HCT116 (cell line): ENCODE results near the gene ALKBH6. TPM values are rescaled to one million over a fixed set of nuclear protein-coding genes. Genes with fewer than 3 reads are reported as not detected.

ENCODE experiments used
- ATAC-seq: fragments of 200-7000 bp; cut with Tn5 transposase; 2 replicates; pipeline ENCODE4 v1.9.1; 2020; ENCODE audit warnings: mild to moderate bottlenecking, moderate library complexity
- BruUV-seq: library from RNA; stranded (reverse); fragments of 400-500 nt; replicated peaks from 2 replicates; lab custom pipeline; 2021; lab: Mats Ljungman, UMichigan
- CTCF ChIA-PET: fragments of 300-600 bp; sonication (Branson Sonifier 250); formaldehyde crosslinking; loops from one replicate; lab custom pipeline; 2021; ENCODE audit warnings: antibody characterized with exemption; lab: Charles Lee
- POLR2A ChIA-PET: fragments of 300-600, 350-600 bp; sonication (Branson Sonifier 250); formaldehyde crosslinking; loops from one replicate; lab custom pipeline; 2021; ENCODE audit warnings: antibody characterized with exemption; lab: Charles Lee
- RAD21 ChIA-PET, 2 experiments: fragments of 300-600 bp; sonication (Branson Sonifier 250); formaldehyde crosslinking; loops; one replicate each; lab custom pipeline; 2023; ENCODE audit warnings: low total read pairs in 2 of 2; ENCODE audit not compliant: uncharacterized antibody in 2 of 2, unreplicated experiment in 2 of 2, low non-redundant PET in 1 of 2; lab: Charles Lee
- DNase-seq: peaks from one replicate; pipeline ENCODE4 v3.0.0-alpha.2; 2010; ENCODE audit warnings: low read depth, low spot score
- H2AFZ ChIP-seq: fragments of 200-600 bp; shearing (Covaris generic), sonication (generic); 2 replicates; pipeline ENCODE4 v1.6.1; 2017; ENCODE audit warnings: low read depth, mixed run types, mixed read lengths, antibody characterized with exemption, low read length; ENCODE audit not compliant: poor library complexity, severe bottlenecking
- H3K27ac ChIP-seq: 2 replicates; pipeline ENCODE4 v1.5.1; 2012; ENCODE audit warnings: low read depth, low read length
- H3K27me3 ChIP-seq: fragments of 200-600 bp; sonication (generic); 2 replicates; pipeline ENCODE4 v1.6.1; 2016; ENCODE audit warnings: mixed run types, low read length, mixed read lengths; ENCODE audit not compliant: insufficient read depth
- H3K36me3 ChIP-seq, 2 experiments: fragments of 200-500 bp in 1 of 2; fragments of 200-600 bp in 1 of 2; sonication (Bioruptor generic) in 1 of 2; sonication (generic) in 1 of 2; 2 replicates each; pipeline versions ENCODE4 v1.5.1 to v1.6.1; 2014 to 2016; ENCODE audit warnings: low read length in 2 of 2, inconsistent platforms in 1 of 2, mixed read lengths in 1 of 2, mixed run types in 1 of 2; ENCODE audit not compliant: insufficient read depth in 2 of 2, control insufficient read depth in 1 of 2
- H3K4me1 ChIP-seq, 2 experiments: fragments of 200-600 bp in 1 of 2; sonication (generic) in 1 of 2; 2 replicates each; pipeline versions ENCODE4 v1.5.1 to v1.6.1; 2012 to 2017; ENCODE audit warnings: low read length in 2 of 2, inconsistent platforms in 1 of 2, mild to moderate bottlenecking in 1 of 2, mixed read lengths in 1 of 2, mixed run types in 1 of 2, moderate library complexity in 1 of 2; ENCODE audit not compliant: insufficient read depth in 2 of 2, control insufficient read depth in 1 of 2
- H3K4me2 ChIP-seq: fragments of 200-600 bp; sonication (generic); 2 replicates; pipeline ENCODE4 v1.6.1; 2017; ENCODE audit warnings: mixed run types, low read length, mixed read lengths
- H3K4me3 ChIP-seq, 2 experiments: fragments of 200-600 bp in 1 of 2; sonication (generic) in 1 of 2; replicated peaks in 1 of 2; 2 replicates each; pipeline ENCODE4 v1.5.1; 2011 to 2016; ENCODE audit warnings: low read length in 2 of 2, control low read depth in 1 of 2, low read depth in 1 of 2, mild to moderate bottlenecking in 1 of 2, mixed read lengths in 1 of 2, mixed run types in 1 of 2
- H3K79me2 ChIP-seq: fragments of 200-600 bp; sonication (generic); 2 replicates; pipeline ENCODE4 v1.6.1; 2017; ENCODE audit warnings: mild to moderate bottlenecking, mixed run types, low read length, moderate library complexity, mixed read lengths; ENCODE audit not compliant: insufficient read depth
- H3K9ac ChIP-seq: fragments of 200-600 bp; sonication (generic); 2 replicates; pipeline ENCODE4 v1.6.1; 2016; ENCODE audit warnings: low read length, mixed read lengths
- H3K9me2 ChIP-seq: fragments of 200-600 bp; sonication (generic), shearing (Covaris generic); 2 replicates; pipeline ENCODE4 v1.6.1; 2017; ENCODE audit warnings: mixed run types, mild to moderate bottlenecking, moderate library complexity; ENCODE audit not compliant: insufficient read depth
- H3K9me3 ChIP-seq, 2 experiments: fragments of 200-500 bp in 1 of 2; fragments of 200-600 bp in 1 of 2; sonication (Bioruptor generic) in 1 of 2; sonication (generic) in 1 of 2; 2 replicates each; pipeline ENCODE4 v1.6.1; 2014 to 2017; ENCODE audit warnings: low read length in 2 of 2, mixed read lengths in 2 of 2, inconsistent platforms in 1 of 2, low read depth in 1 of 2, mild to moderate bottlenecking in 1 of 2, mixed run types in 1 of 2, moderate library complexity in 1 of 2; ENCODE audit not compliant: control insufficient read depth in 1 of 2, insufficient read depth in 1 of 2
- H4K20me1 ChIP-seq: fragments of 200-600 bp; sonication (generic), shearing (Covaris generic); 2 replicates; pipeline ENCODE4 v1.6.1; 2017; ENCODE audit warnings: mixed run types, mild to moderate bottlenecking, moderate library complexity; ENCODE audit not compliant: insufficient read depth
- CBX3 ChIP-seq: IDR thresholded peaks from 2 replicates; pipeline ENCODE4 v1.6.1; 2012; ENCODE audit warnings: low read depth
- EGR1 ChIP-seq: IDR thresholded peaks from 2 replicates; pipeline ENCODE4 v1.6.1; 2012; ENCODE audit warnings: low read depth
- EZH2 ChIP-seq: fragments of 200-600 bp; sonication (generic); IDR thresholded peaks from 2 replicates; pipeline ENCODE4 v1.6.1; 2017; ENCODE audit warnings: antibody characterized with exemption, mixed run types
- POLR2A ChIP-seq: IDR thresholded peaks from 2 replicates; pipeline ENCODE4 v1.7.0; 2011; ENCODE audit warnings: borderline replicate concordance; ENCODE audit not compliant: insufficient read depth, insufficient read length; ENCODE audit errors: extremely low read depth
- POLR2AphosphoS5 ChIP-seq: IDR thresholded peaks from 2 replicates; pipeline ENCODE4 v1.6.1; 2011; ENCODE audit warnings: mild to moderate bottlenecking, low read depth, low read length, moderate library complexity
- SIN3A ChIP-seq: IDR thresholded peaks from 2 replicates; pipeline ENCODE4 v1.6.1; 2012; ENCODE audit warnings: low read depth
- SP1 ChIP-seq: IDR thresholded peaks from 2 replicates; pipeline ENCODE4 v1.6.1; 2012; ENCODE audit warnings: low read depth
- TCF7L2 ChIP-seq: IDR thresholded peaks from 2 replicates; pipeline ENCODE4 v1.7.0; 2011; ENCODE audit warnings: borderline replicate concordance, inconsistent platforms; ENCODE audit not compliant: insufficient read depth, insufficient read length; ENCODE audit errors: extremely low read depth
- YY1 ChIP-seq: IDR thresholded peaks from 2 replicates; pipeline ENCODE4 v1.6.1; 2011; ENCODE audit warnings: low read length, low read depth, moderate library complexity, mild to moderate bottlenecking; ENCODE audit not compliant: insufficient replicate concordance; ENCODE audit errors: extremely low read depth
- ZFX ChIP-seq: fragments of 450-650 bp; IDR thresholded peaks from 2 replicates; pipeline ENCODE4 v1.6.1; 2017
- ZNF274 ChIP-seq: fragments of 200-500 bp; sonication (Bioruptor generic); IDR thresholded peaks from 2 replicates; pipeline ENCODE4 v1.6.1; 2014; ENCODE audit warnings: mild to moderate bottlenecking, low read depth, low read length, inconsistent platforms
- intact Hi-C: fragments of 100-400 bp; cut with micrococcal nuclease; formaldehyde crosslinking; loops from 2 replicates; pipeline ENCODE4 v1.10.0; 2022
- total RNA-seq: library from RNA; stranded (reverse); gene quantifications from one replicate; pipeline ENCODE4 v1.2.1, GENCODE V29; 2021; ENCODE audit not compliant: unreplicated experiment
- TF ChIP-seq, protein P1 (sequence below): IDR thresholded peaks from 2 replicates; pipeline ENCODE4 v1.6.1; 2012; ENCODE audit warnings: low read depth
- TF ChIP-seq, protein P2 (sequence below): IDR thresholded peaks from 2 replicates; pipeline ENCODE4 v1.6.1; 2012
- TF ChIP-seq, protein P3 (sequence below): IDR thresholded peaks from 2 replicates; pipeline ENCODE4 v1.6.1; 2011; ENCODE audit warnings: mild to moderate bottlenecking, low read length, moderate library complexity; ENCODE audit not compliant: insufficient replicate concordance; ENCODE audit errors: extremely low read depth
- TF ChIP-seq, protein P4 (sequence below), 3 experiments: fragments of 200-600 bp in 1 of 3; sonication (generic) in 1 of 3; IDR thresholded peaks in 2 of 3; conservative IDR thresholded peaks in 1 of 3; 2 replicates each; pipeline ENCODE4 v1.5.1; 2012 to 2017; ENCODE audit warnings: low read depth in 2 of 3, low read length in 2 of 3, antibody characterized with exemption in 1 of 3, borderline replicate concordance in 1 of 3, control low read depth in 1 of 3, mild to moderate bottlenecking in 1 of 3, mixed read lengths in 1 of 3, mixed run types in 1 of 3, moderate library complexity in 1 of 3; ENCODE audit not compliant: insufficient read depth in 1 of 3

ALKBH6 gene
- total RNA-seq, 1 experiment from 2014 or later: 28.6 TPM

DNA sequence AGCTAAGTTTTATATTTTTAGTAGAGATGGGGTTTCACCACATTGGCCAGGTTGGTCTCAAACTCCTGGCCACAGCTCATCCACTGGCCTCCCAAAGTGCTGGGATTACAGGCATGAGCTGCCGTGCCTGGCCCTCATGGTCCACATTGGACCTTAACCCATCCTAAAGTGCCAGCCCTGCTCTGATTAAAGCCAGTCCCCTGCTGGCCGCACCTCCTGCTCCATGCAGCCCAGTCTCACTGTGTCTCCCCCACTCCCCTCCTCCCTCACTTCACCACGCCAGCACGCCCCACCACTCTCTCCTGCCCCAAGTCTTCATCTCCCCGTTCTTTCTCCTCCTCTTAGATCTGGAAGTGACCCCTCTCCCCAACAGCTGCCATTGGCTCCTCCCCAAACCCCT lies 35.7 kb downstream of the ALKBH6 start:
- Histone ChIP-seq H3K79me2 (no peaks in the 10 kb centered on the region), H3K9me2 (no peaks in the 10 kb centered on the region), H3K27ac (no peak overlapping the region), H3K4me1 (no peaks in the 10 kb centered on the region), H3K4me3 (no peak overlapping the region), H3K36me3 (no peaks in the 10 kb centered on the region), H3K9ac (no peak overlapping the region), H4K20me1 (no peaks in the 10 kb centered on the region), H2AFZ (no peak overlapping the region), H3K9me3 (no peaks in the 10 kb centered on the region), H3K27me3 (peaks cover 3% of the 10 kb centered on the region; the same call in 1 of the 2 replicates), H3K4me2 (no peak overlapping the region)
- BruUV-seq: no TSS peak
- ATAC-seq (no peak), DNase-seq (no peak)
- ChIA-PET POLR2A (no interaction called here), RAD21 (no interaction called here), CTCF (no interaction called here)
- TF ChIP-seq TCF7L2: no peak
- TF ChIP-seq EGR1: no peak
- TF ChIP-seq, protein P1, sequence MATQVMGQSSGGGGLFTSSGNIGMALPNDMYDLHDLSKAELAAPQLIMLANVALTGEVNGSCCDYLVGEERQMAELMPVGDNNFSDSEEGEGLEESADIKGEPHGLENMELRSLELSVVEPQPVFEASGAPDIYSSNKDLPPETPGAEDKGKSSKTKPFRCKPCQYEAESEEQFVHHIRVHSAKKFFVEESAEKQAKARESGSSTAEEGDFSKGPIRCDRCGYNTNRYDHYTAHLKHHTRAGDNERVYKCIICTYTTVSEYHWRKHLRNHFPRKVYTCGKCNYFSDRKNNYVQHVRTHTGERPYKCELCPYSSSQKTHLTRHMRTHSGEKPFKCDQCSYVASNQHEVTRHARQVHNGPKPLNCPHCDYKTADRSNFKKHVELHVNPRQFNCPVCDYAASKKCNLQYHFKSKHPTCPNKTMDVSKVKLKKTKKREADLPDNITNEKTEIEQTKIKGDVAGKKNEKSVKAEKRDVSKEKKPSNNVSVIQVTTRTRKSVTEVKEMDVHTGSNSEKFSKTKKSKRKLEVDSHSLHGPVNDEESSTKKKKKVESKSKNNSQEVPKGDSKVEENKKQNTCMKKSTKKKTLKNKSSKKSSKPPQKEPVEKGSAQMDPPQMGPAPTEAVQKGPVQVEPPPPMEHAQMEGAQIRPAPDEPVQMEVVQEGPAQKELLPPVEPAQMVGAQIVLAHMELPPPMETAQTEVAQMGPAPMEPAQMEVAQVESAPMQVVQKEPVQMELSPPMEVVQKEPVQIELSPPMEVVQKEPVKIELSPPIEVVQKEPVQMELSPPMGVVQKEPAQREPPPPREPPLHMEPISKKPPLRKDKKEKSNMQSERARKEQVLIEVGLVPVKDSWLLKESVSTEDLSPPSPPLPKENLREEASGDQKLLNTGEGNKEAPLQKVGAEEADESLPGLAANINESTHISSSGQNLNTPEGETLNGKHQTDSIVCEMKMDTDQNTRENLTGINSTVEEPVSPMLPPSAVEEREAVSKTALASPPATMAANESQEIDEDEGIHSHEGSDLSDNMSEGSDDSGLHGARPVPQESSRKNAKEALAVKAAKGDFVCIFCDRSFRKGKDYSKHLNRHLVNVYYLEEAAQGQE: no peak
- TF ChIP-seq SP1: no peak
- TF ChIP-seq, protein P2, sequence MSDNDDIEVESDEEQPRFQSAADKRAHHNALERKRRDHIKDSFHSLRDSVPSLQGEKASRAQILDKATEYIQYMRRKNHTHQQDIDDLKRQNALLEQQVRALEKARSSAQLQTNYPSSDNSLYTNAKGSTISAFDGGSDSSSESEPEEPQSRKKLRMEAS: no peak
- no peak for TF ChIP-seq ZFX
- no peak for TF ChIP-seq EZH2
- TF ChIP-seq CBX3: no peak
- no peak for TF ChIP-seq ZNF274
- TF ChIP-seq, protein P3, sequence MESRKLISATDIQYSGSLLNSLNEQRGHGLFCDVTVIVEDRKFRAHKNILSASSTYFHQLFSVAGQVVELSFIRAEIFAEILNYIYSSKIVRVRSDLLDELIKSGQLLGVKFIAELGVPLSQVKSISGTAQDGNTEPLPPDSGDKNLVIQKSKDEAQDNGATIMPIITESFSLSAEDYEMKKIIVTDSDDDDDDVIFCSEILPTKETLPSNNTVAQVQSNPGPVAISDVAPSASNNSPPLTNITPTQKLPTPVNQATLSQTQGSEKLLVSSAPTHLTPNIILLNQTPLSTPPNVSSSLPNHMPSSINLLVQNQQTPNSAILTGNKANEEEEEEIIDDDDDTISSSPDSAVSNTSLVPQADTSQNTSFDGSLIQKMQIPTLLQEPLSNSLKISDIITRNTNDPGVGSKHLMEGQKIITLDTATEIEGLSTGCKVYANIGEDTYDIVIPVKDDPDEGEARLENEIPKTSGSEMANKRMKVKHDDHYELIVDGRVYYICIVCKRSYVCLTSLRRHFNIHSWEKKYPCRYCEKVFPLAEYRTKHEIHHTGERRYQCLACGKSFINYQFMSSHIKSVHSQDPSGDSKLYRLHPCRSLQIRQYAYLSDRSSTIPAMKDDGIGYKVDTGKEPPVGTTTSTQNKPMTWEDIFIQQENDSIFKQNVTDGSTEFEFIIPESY: no peak
- TF ChIP-seq, protein P4, sequence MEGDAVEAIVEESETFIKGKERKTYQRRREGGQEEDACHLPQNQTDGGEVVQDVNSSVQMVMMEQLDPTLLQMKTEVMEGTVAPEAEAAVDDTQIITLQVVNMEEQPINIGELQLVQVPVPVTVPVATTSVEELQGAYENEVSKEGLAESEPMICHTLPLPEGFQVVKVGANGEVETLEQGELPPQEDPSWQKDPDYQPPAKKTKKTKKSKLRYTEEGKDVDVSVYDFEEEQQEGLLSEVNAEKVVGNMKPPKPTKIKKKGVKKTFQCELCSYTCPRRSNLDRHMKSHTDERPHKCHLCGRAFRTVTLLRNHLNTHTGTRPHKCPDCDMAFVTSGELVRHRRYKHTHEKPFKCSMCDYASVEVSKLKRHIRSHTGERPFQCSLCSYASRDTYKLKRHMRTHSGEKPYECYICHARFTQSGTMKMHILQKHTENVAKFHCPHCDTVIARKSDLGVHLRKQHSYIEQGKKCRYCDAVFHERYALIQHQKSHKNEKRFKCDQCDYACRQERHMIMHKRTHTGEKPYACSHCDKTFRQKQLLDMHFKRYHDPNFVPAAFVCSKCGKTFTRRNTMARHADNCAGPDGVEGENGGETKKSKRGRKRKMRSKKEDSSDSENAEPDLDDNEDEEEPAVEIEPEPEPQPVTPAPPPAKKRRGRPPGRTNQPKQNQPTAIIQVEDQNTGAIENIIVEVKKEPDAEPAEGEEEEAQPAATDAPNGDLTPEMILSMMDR (IDR thresholded peaks at IDR 0.05 in 2 of 3, conservative IDR thresholded peaks at IDR 0.05 in 1 of 3; ENCODE audit: borderline replicate concordance in 1 of 3, insufficient read depth in 1 of 3, low read depth in 2 of 3, low read length in 2 of 3): no peak
- TF ChIP-seq YY1: no peak
- TF ChIP-seq POLR2AphosphoS5: no peak
- TF ChIP-seq SIN3A: no peak
- no peak for TF ChIP-seq POLR2A
- intact Hi-C loops: loop anchor here (5.0 kb wide), 1 partner anchor 96 kb away; no protein-coding TSS in a partner anchor
